Stimulated activated CD8-positive, alpha-beta memory T cell treated with anti-CD3 and anti-CD28 coated beads, Interleukin-12 subunit alpha, Interleukin-12 subunit beta, amount 100 ng/mL, for 4 hours (primary cell): ENCODE data around the gene DDX25.
"Not testable (repeated sequence)": the region's sequence is repeated elsewhere in the genome, so short reads cannot be mapped to it uniquely, and the experiment has no call there.

Source experiments
- DNase-seq: peaks from one replicate; pipeline ENCODE4 v3.0.0-alpha.2; 2020; ENCODE audit warnings: low read depth

DDX25 gene

GRCh38 chr11:125904678-125905077, 370 bp downstream of the DDX25 start:
- no peak for DNase-seq

GRCh38 chr11:125910226-125910849, 6.0 kb downstream of the DDX25 start:
- no peak for DNase-seq

GRCh38 chr11:125914601-125915000, 10.3 kb downstream of the DDX25 start:
- DNase-seq: not testable (repeated sequence)

- no peak for DNase-seq
These were observed 12.5 kb downstream of the DDX25 start for GRCh38 chr11:125916683-125917347.

GRCh38 chr11:125918140-125918840, 14.0 kb downstream of the DDX25 start:
- DNase-seq: no peak

GRCh38 chr11:125921042-125921441, 16.7 kb downstream of the DDX25 start:
- DNase-seq: no peak

GRCh38 chr11:125922156-125922555, 17.8 kb downstream of the DDX25 start:
- no peak for DNase-seq

- DNase-seq: no peak
These were observed 18.8 kb downstream of the DDX25 start for GRCh38 chr11:125923012-125923579.

- DNase-seq: no peak
These were observed 19.3 kb downstream of the DDX25 start for GRCh38 chr11:125923633-125924032.

GRCh38 chr11:125924384-125925007, 20.2 kb downstream of the DDX25 start:
- DNase-seq: no peak

- DNase-seq: no peak
These were observed 21.0 kb downstream of the DDX25 start for GRCh38 chr11:125925247-125925740.

- no peak for DNase-seq
These were observed 21.5 kb downstream of the DDX25 start for GRCh38 chr11:125925804-125926203.

- no peak for DNase-seq
These were observed 22.4 kb downstream of the DDX25 start for GRCh38 chr11:125926682-125927081.

GRCh38 chr11:125929445-125930075, 25.3 kb downstream of the DDX25 start:
- DNase-seq: no peak

- DNase-seq: no peak
These were observed 25.8 kb downstream of the DDX25 start for GRCh38 chr11:125930076-125930450.

- DNase-seq: no peak
These were observed 26.8 kb downstream of the DDX25 start for GRCh38 chr11:125931116-125931515.

- DNase-seq: no peak
These were observed 27.4 kb downstream of the DDX25 start for GRCh38 chr11:125931668-125932067.

- DNase-seq: no peak
These were observed 28.0 kb downstream of the DDX25 start for GRCh38 chr11:125932301-125932700.

- DNase-seq: no peak
These were observed 28.9 kb downstream of the DDX25 start for GRCh38 chr11:125933030-125933813.

GRCh38 chr11:125934473-125934872, 30.2 kb downstream of the DDX25 start:
- no peak for DNase-seq

- DNase-seq: no peak
These were observed 30.7 kb downstream of the DDX25 start for GRCh38 chr11:125935056-125935455.
